OCI-LY1 (cell line): Measurements from ENCODE around the gene PLEKHO2.

ENCODE experiments used
- CTCF ChIP-seq: fragments of 200-600 bp; sonication (generic), shearing (Covaris generic); IDR thresholded peaks from 2 replicates; pipeline ENCODE4 v1.5.1; 2017; ENCODE audit warnings: mild to moderate bottlenecking, antibody characterized with exemption, low read length, moderate library complexity, mixed read lengths
- EZH2 ChIP-seq: fragments of 200-600 bp; sonication (generic), shearing (Covaris generic); IDR thresholded peaks from 2 replicates; pipeline ENCODE4 v1.8.0; 2017; ENCODE audit warnings: borderline replicate concordance, mixed run types, mild to moderate bottlenecking, antibody characterized with exemption, low read length, moderate library complexity, mixed read lengths

DNA sequence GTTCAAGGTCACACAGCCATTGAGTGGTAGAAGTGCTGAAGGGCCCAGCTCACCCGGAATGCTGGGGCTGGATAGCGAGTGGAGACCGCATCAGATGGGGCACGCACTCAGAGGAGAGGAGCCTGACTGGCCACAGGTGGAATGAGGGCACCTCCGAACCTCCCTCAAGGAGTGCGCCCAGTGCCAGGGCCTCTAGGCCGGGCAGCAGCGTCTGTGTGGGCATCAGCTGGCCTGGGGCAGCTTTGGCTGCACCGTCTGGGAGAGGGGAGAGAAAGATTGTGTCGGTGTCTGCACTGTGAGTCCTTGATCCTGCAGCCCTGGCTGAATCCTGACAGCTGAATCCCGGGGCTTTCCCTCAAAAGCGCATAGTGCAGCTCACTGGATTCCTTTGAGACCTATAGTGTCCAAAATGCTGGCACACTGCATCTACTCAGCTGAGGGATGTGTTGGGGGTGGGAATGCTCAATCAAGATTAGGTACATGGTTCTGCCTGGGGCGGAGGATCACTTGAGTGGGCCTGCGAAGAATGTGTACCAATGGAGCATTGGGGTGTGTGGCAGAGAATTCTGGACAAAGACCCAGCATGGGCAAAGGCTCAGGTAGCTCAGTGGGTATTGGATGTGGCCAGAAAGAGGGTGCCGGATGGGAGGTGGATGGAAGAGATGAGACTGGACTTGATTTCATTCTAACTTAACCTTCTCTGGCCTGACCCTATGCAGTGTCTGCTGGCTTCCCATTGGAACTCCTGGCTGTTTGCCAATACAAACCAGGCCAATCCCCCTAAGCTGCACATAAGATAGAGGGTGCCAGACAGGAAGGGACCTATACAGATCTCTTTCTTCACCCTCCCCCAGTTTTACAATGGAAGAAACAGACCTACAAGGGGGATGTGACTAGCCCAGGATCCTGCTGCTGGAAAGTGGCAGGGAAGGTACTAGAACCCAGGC lies 70.9 kb downstream of the PLEKHO2 start:
- TF ChIP-seq CTCF (no peak), EZH2 (no peak)
